H9 (cell line): ENCODE measurements around the gene RSPH9. TPM values are rescaled to one million over a fixed set of nuclear protein-coding genes. Genes with fewer than 3 reads are reported as not detected.

Experiments
- DNase-seq: peaks from one replicate; pipeline ENCODE4 v3.0.0-alpha.2; 2017
- H2AFZ ChIP-seq: one replicate; pipeline ENCODE4 v1.6.1; 2013; ENCODE audit warnings: mild to moderate bottlenecking, low read length, control low read depth, moderate library complexity
- H2AK5ac ChIP-seq: 2 replicates; pipeline ENCODE4 v1.6.1; 2013; ENCODE audit warnings: low read length, control low read depth, mixed read lengths; ENCODE audit not compliant: insufficient read length
- H2BK120ac ChIP-seq: one replicate; pipeline ENCODE4 v1.6.1; 2013; ENCODE audit warnings: low read depth, mild to moderate bottlenecking, low read length, control low read depth, inconsistent platforms; ENCODE audit not compliant: poor library complexity, severe bottlenecking
- H2BK12ac ChIP-seq: 2 replicates; pipeline ENCODE4 v1.6.1; 2013; ENCODE audit warnings: low read length, control low read depth, mixed read lengths, low read depth; ENCODE audit not compliant: insufficient read length
- H2BK15ac ChIP-seq: 2 replicates; pipeline ENCODE4 v1.6.1; 2013; ENCODE audit warnings: low read depth, low read length, control low read depth
- H2BK20ac ChIP-seq: one replicate; pipeline ENCODE4 v1.6.1; 2013; ENCODE audit warnings: low read depth, mild to moderate bottlenecking, low read length, control low read depth, inconsistent platforms; ENCODE audit not compliant: poor library complexity, severe bottlenecking
- H2BK5ac ChIP-seq: 2 replicates; pipeline ENCODE4 v1.6.1; 2013; ENCODE audit warnings: low read length, control low read depth, mixed read lengths; ENCODE audit not compliant: insufficient read length
- H3K14ac ChIP-seq: 2 replicates; pipeline ENCODE4 v1.6.1; 2013; ENCODE audit warnings: low read length, control low read depth; ENCODE audit not compliant: insufficient read depth
- H3K18ac ChIP-seq: 2 replicates; pipeline ENCODE4 v1.6.1; 2013; ENCODE audit warnings: low read depth, mild to moderate bottlenecking, mixed read lengths, low read length, control low read depth; ENCODE audit not compliant: insufficient read length
- H3K23ac ChIP-seq: 2 replicates; pipeline ENCODE4 v1.6.1; 2013; ENCODE audit warnings: low read length, control low read depth, mixed read lengths, low read depth; ENCODE audit not compliant: insufficient read length
- H3K23me2 ChIP-seq: 2 replicates; pipeline ENCODE4 v1.6.1; 2013; ENCODE audit warnings: low read depth, mild to moderate bottlenecking, mixed read lengths, low read length, control low read depth; ENCODE audit not compliant: insufficient read length, poor library complexity, severe bottlenecking
- H3K27ac ChIP-seq: 2 replicates; pipeline ENCODE4 v1.5.1; 2013; ENCODE audit warnings: low read length, control low read depth, mixed read lengths, low read depth; ENCODE audit not compliant: insufficient read length
- H3K27me3 ChIP-seq: 2 replicates; pipeline ENCODE4 v1.6.1; 2013; ENCODE audit warnings: low read length, control low read depth, inconsistent platforms; ENCODE audit not compliant: insufficient read depth
- H3K4ac ChIP-seq: 2 replicates; pipeline ENCODE4 v1.6.1; 2013; ENCODE audit warnings: low read depth, mild to moderate bottlenecking, control low read depth, inconsistent platforms, low read length, moderate library complexity
- H3K4me1 ChIP-seq: 2 replicates; pipeline ENCODE4 v1.6.1; 2013; ENCODE audit warnings: low read length, control low read depth, inconsistent platforms; ENCODE audit not compliant: insufficient read depth
- H3K4me2 ChIP-seq: 2 replicates; pipeline ENCODE4 v1.6.1; 2013; ENCODE audit warnings: low read length, control low read depth, mixed read lengths; ENCODE audit not compliant: insufficient read length, insufficient read depth
- H3K56ac ChIP-seq: 2 replicates; pipeline ENCODE4 v1.6.1; 2013; ENCODE audit warnings: low read depth, mild to moderate bottlenecking, mixed read lengths, low read length, control low read depth; ENCODE audit not compliant: insufficient read length
- H3K79me1 ChIP-seq: 2 replicates; pipeline ENCODE4 v1.6.1; 2013; ENCODE audit warnings: low read depth, mild to moderate bottlenecking, moderate library complexity, low read length, control low read depth, inconsistent platforms; ENCODE audit not compliant: insufficient read depth, poor library complexity, severe bottlenecking
- H3K79me2 ChIP-seq: 2 replicates; pipeline ENCODE4 v1.6.1; 2013; ENCODE audit warnings: low read length, control low read depth, inconsistent platforms; ENCODE audit not compliant: insufficient read depth
- H3K9ac ChIP-seq: 2 replicates; pipeline ENCODE4 v1.6.1; 2013; ENCODE audit warnings: low read length, control low read depth, mixed read lengths; ENCODE audit not compliant: insufficient read length; ENCODE audit errors: extremely low read depth
- H3K9me3 ChIP-seq: one replicate; pipeline ENCODE4 v1.6.1; 2013; ENCODE audit warnings: low read depth, low read length, inconsistent platforms; ENCODE audit not compliant: control insufficient read depth
- H3T11ph ChIP-seq: one replicate; pipeline ENCODE4 v1.6.1; 2013; ENCODE audit warnings: mild to moderate bottlenecking, low read length, control low read depth, inconsistent platforms
- H4K20me1 ChIP-seq: one replicate; pipeline ENCODE4 v1.6.1; 2013; ENCODE audit not compliant: control insufficient read depth, insufficient read length, insufficient read depth
- H4K5ac ChIP-seq: 2 replicates; pipeline ENCODE4 v1.6.1; 2013; ENCODE audit warnings: low read depth, mild to moderate bottlenecking, mixed read lengths, low read length, control low read depth; ENCODE audit not compliant: insufficient read length
- H4K8ac ChIP-seq: replicated peaks from 2 replicates; pipeline ENCODE4 v1.6.1; 2013; ENCODE audit warnings: low read length, control low read depth, mixed read lengths, low read depth; ENCODE audit not compliant: insufficient read length
- H4K91ac ChIP-seq: 2 replicates; pipeline ENCODE4 v1.6.1; 2013; ENCODE audit warnings: low read depth, mild to moderate bottlenecking, moderate library complexity, mixed read lengths, low read length, control low read depth; ENCODE audit not compliant: insufficient read length
- H3K27ac Mint-ChIP-seq, 3 experiments: 2 replicates in 2 of 3; 3 replicates in 1 of 3; pipeline ENCODE4 v1.8.0; 2020 to 2021; ENCODE audit warnings: mixed read lengths in 3 of 3, mild to moderate bottlenecking in 1 of 3, moderate library complexity in 1 of 3
- H3K27me3 Mint-ChIP-seq: 2 replicates; pipeline ENCODE4 v1.8.0; 2021; ENCODE audit warnings: low read depth, mild to moderate bottlenecking, moderate library complexity, mixed read lengths
- H3K36me3 Mint-ChIP-seq, 3 experiments: 2 replicates in 2 of 3; 3 replicates in 1 of 3; pipeline ENCODE4 v1.8.0; 2020 to 2021; ENCODE audit warnings: low read depth in 3 of 3, mixed read lengths in 3 of 3; ENCODE audit not compliant: insufficient read depth in 1 of 3
- H3K4me1 Mint-ChIP-seq, 2 experiments: 2 replicates each; pipeline ENCODE4 v1.8.0; 2020; ENCODE audit warnings: mixed read lengths in 2 of 2
- H3K4me3 Mint-ChIP-seq, 2 experiments: 2 replicates in 1 of 2; 3 replicates in 1 of 2; pipeline ENCODE4 v1.8.0; 2020 to 2021; ENCODE audit warnings: mild to moderate bottlenecking in 2 of 2, mixed read lengths in 2 of 2, moderate library complexity in 1 of 2
- H3K9me3 Mint-ChIP-seq, 2 experiments: 2 replicates in 1 of 2; 3 replicates in 1 of 2; pipeline ENCODE4 v1.8.0; 2020; ENCODE audit warnings: mild to moderate bottlenecking in 2 of 2, mixed read lengths in 2 of 2, moderate library complexity in 1 of 2
- CTCF ChIP-seq: fragments of 200-600 bp; sonication (generic); conservative IDR thresholded peaks from 3 replicates; pipeline ENCODE4 v1.8.0; 2021; ENCODE audit warnings: antibody characterized with exemption, mild to moderate bottlenecking
- WGBS: extraction: QIAGEN DNeasy Blood & Tissue Kit; methylation state at CpG from one replicate; pipeline ENCODE4 v1.1.7; 2013; ENCODE audit warnings: missing lambda C conversion rate, low lambda C conversion rate, mixed read lengths; ENCODE audit not compliant: insufficient read length; ENCODE audit errors: extremely low coverage; 5-methylcytosine and 5-hydroxymethylcytosine counted together
- total RNA-seq: library from RNA; stranded (reverse); gene quantifications from 2 replicates; pipeline ENCODE4 v1.2.1, GENCODE V29; 2021

The RSPH9 gene
- total RNA-seq, 1 experiment from 2014 or later = 0.39 TPM

GRCh38 chr6:43689421-43689820 is 44.6 kb downstream of the RSPH9 start:
- no peak for DNase-seq
- Histone ChIP-seq H2BK12ac (no peak overlapping the region), H2BK5ac (no peak overlapping the region), H4K5ac (no peak overlapping the region), H2BK20ac (no peak overlapping the region), H3K23me2 (peaks cover 8% of the 10 kb centered on the region), H2AK5ac (no peak overlapping the region), H3K4me1 (no peaks in the 10 kb centered on the region; the same call in 1 of the 2 replicates), H3K9ac (no peak overlapping the region), H3K79me1 (peaks cover 11% of the 10 kb centered on the region), H3K27ac (no peak overlapping the region), H4K91ac (no peak overlapping the region), H3K9me3 (no peaks in the 10 kb centered on the region), H3K14ac (no peak overlapping the region), H3K18ac (no peak overlapping the region), H3K79me2 (peaks cover 19% of the 10 kb centered on the region), H3K4me2 (no peak overlapping the region), H2BK120ac (no peak overlapping the region), H3T11ph (no peak overlapping the region), H4K8ac (no peak overlapping the region), H2BK15ac (no peak overlapping the region), H3K4ac (no peak overlapping the region), H3K23ac (no peak overlapping the region), H3K27me3 (no peaks in the 10 kb centered on the region), H2AFZ (no peak overlapping the region), H4K20me1 (no peaks in the 10 kb centered on the region), H3K56ac (no peak overlapping the region)
- H3K36me3 Mint-ChIP-seq = no peaks in the 10 kb centered on the region; a peak in 2 of 7 replicates
- H3K27ac Mint-ChIP-seq = no peak overlapping the region
- H3K4me1 Mint-ChIP-seq = peaks cover 17 to 18% of the 10 kb centered on the region in 2 experiments
- H3K27me3 Mint-ChIP-seq = no peaks in the 10 kb centered on the region; the same call in 1 of the 2 replicates
- no peak for TF ChIP-seq CTCF
- no CpG with 5 or more reads among the region's 2 CpGs for WGBS
- H3K9me3 Mint-ChIP-seq = no peaks in the 10 kb centered on the region
- H3K4me3 Mint-ChIP-seq = no peak overlapping the region
